ENCODE results near the gene CALCR.

The CALCR gene

GRCh38 chr7:93562106-93562505 is 12.4 kb downstream of the CALCR start:
- no peak overlapping the region for H3K4me3 ChIP-seq (ENCODE audit: insufficient read depth, low read depth, low read length)
- no peak overlapping the region for H3K27ac ChIP-seq (ENCODE audit: insufficient read depth, low read depth, low read length, poor library complexity, severe bottlenecking)

GRCh38 chr7:93559639-93560491 is 14.7 kb downstream of the CALCR start:
- WGBS, 2 experiments, result 90 to 93% methylated on average over 3 of the region's 3 CpGs
- no peaks in the 10 kb centered on the region for H3K4me1 ChIP-seq (ENCODE audit: control insufficient read depth, insufficient read depth, low read length)
- H3K27me3 ChIP-seq (ENCODE audit: control insufficient read depth, insufficient read depth, low read length, poor library complexity, severe bottlenecking), result no peaks in the 10 kb centered on the region
- H3K9me3 ChIP-seq (ENCODE audit: control insufficient read depth, low read length), result no peaks in the 10 kb centered on the region
- H3K27ac ChIP-seq (ENCODE audit: insufficient read depth, low read depth, low read length, poor library complexity, severe bottlenecking), result no peak overlapping the region
- H3K4me3 ChIP-seq (ENCODE audit: insufficient read depth, low read depth, low read length), result no peak overlapping the region
- H3K36me3 ChIP-seq (ENCODE audit: control insufficient read depth, insufficient read depth, low read length), result no peaks in the 10 kb centered on the region

More at GRCh38 chr7:93562106-93562505, 12.4 kb downstream of the CALCR start:
- Histone ChIP-seq H3K27me3 (ENCODE audit: control insufficient read depth, insufficient read depth, low read length, poor library complexity, severe bottlenecking) (no peaks in the 10 kb centered on the region), H3K4me1 (ENCODE audit: control insufficient read depth, insufficient read depth, low read length) (no peaks in the 10 kb centered on the region), H3K36me3 (ENCODE audit: control insufficient read depth, insufficient read depth, low read length) (no peaks in the 10 kb centered on the region), H3K9me3 (ENCODE audit: control insufficient read depth, low read length) (no peaks in the 10 kb centered on the region)
- 69 to 77% methylated on average over 2 of the region's 2 CpGs for WGBS, 2 experiments

DNA sequence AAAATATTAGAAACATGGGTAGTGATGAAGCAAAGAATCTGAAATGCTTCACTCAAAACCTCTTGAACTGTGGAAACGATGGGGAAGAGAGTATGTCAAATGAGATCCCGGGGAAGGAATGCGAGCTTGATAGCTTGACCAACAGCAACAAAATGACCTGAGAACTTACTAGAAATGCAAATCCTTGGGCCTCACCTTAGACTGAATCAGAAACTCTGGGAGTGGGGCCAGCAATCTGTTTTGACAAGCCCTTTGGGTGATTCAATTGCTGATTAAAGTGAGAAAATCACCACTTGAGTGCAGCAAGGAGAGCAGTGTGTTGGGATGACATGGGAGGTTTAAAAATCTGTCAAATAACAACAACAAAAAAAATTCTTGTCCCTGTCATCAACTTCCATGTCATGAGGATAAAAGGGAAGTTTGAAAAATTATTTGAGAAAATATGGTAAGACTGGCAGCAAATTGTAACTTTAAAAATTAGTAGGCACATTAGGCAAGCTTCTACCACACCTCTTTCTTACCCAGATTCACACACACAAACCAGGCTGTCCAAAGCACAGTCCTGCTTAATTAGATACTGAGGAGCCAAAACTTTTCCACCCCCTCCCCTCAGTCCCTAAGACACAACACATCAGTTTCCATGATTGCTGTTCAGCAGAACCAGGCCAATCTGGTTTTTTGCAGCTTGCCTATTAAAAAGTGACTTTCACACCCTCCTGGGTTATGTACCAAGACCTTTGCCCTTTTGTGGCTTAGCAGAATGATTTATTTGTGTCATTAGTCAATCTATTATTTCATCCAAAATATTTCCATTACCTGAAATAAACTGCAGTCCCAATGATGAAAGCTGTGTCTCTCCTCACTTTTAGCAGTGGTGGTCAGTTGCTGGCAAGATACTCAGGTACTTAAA is 15.6 kb downstream of the CALCR start:
- Histone ChIP-seq H3K27ac (ENCODE audit: insufficient read depth, low read depth, low read length, poor library complexity, severe bottlenecking) (no peak overlapping the region), H3K4me1 (ENCODE audit: control insufficient read depth, insufficient read depth, low read length) (no peaks in the 10 kb centered on the region), H3K36me3 (ENCODE audit: control insufficient read depth, insufficient read depth, low read length) (no peaks in the 10 kb centered on the region), H3K9me3 (ENCODE audit: control insufficient read depth, low read length) (no peaks in the 10 kb centered on the region), H3K27me3 (ENCODE audit: control insufficient read depth, insufficient read depth, low read length, poor library complexity, severe bottlenecking) (no peaks in the 10 kb centered on the region), H3K4me3 (ENCODE audit: insufficient read depth, low read depth, low read length) (no peak overlapping the region)
- WGBS, 2 experiments, result 65 to 72% methylated on average over 3 of the region's 3 CpGs

- H3K4me3 ChIP-seq (ENCODE audit: insufficient read depth, low read depth, low read length), result no peak overlapping the region
- H3K9me3 ChIP-seq (ENCODE audit: control insufficient read depth, low read length), result no peaks in the 10 kb centered on the region
- no peaks in the 10 kb centered on the region for H3K27me3 ChIP-seq (ENCODE audit: control insufficient read depth, insufficient read depth, low read length, poor library complexity, severe bottlenecking)
- H3K27ac ChIP-seq (ENCODE audit: insufficient read depth, low read depth, low read length, poor library complexity, severe bottlenecking), result no peak overlapping the region
- no peaks in the 10 kb centered on the region for H3K4me1 ChIP-seq (ENCODE audit: control insufficient read depth, insufficient read depth, low read length)
- WGBS, 2 experiments, result 86 to 94% methylated on average over 2 of the region's 2 CpGs
- no peaks in the 10 kb centered on the region for H3K36me3 ChIP-seq (ENCODE audit: control insufficient read depth, insufficient read depth, low read length)
Measured at GRCh38 chr7:93551931-93552330, 22.6 kb downstream of the CALCR start.

- Histone ChIP-seq H3K36me3 (ENCODE audit: control insufficient read depth, insufficient read depth, low read length) (no peaks in the 10 kb centered on the region), H3K9me3 (ENCODE audit: control insufficient read depth, low read length) (no peaks in the 10 kb centered on the region), H3K4me3 (ENCODE audit: insufficient read depth, low read depth, low read length) (no peak overlapping the region), H3K27me3 (ENCODE audit: control insufficient read depth, insufficient read depth, low read length, poor library complexity, severe bottlenecking) (no peaks in the 10 kb centered on the region), H3K27ac (ENCODE audit: insufficient read depth, low read depth, low read length, poor library complexity, severe bottlenecking) (no peak overlapping the region), H3K4me1 (ENCODE audit: control insufficient read depth, insufficient read depth, low read length) (no peaks in the 10 kb centered on the region)
- WGBS, 2 experiments, result 17 to 20% methylated on average over 6 of the region's 6 CpGs
Measured at GRCh38 chr7:93551063-93551895, 23.2 kb downstream of the CALCR start.

GRCh38 chr7:93547716-93548115 is 26.8 kb downstream of the CALCR start:
- 95 to 100% methylated on average over 2 to 3 of the region's 3 CpGs for WGBS, 2 experiments
- Histone ChIP-seq H3K4me1 (ENCODE audit: control insufficient read depth, insufficient read depth, low read length) (no peaks in the 10 kb centered on the region), H3K9me3 (ENCODE audit: control insufficient read depth, low read length) (no peaks in the 10 kb centered on the region), H3K4me3 (ENCODE audit: insufficient read depth, low read depth, low read length) (no peak overlapping the region), H3K36me3 (ENCODE audit: control insufficient read depth, insufficient read depth, low read length) (no peaks in the 10 kb centered on the region), H3K27ac (ENCODE audit: insufficient read depth, low read depth, low read length, poor library complexity, severe bottlenecking) (no peak overlapping the region), H3K27me3 (ENCODE audit: control insufficient read depth, insufficient read depth, low read length, poor library complexity, severe bottlenecking) (no peaks in the 10 kb centered on the region)

DNA sequence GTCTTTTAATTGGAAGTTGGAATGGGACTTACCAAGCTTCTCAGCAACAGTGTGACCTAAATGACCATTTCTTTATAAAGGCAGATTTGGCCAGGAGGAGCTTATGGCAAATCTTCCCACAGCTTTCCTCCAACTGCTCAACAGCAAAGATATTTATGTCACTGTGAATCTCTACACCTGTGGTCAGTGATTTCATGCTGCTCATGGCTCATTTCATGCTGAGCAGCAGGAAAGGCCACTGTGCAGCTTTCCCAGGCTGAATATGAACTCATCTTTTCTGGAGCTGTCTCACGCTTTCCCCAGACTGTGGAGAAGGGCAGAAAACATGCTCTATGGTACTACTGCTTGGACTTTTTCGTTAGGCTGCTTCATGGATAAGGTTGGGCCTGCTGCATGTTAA is 29.8 kb downstream of the CALCR start:
- no peaks in the 10 kb centered on the region for H3K4me1 ChIP-seq (ENCODE audit: control insufficient read depth, insufficient read depth, low read length)
- 90 to 93% methylated on average over 2 of the region's 2 CpGs for WGBS, 2 experiments
- no peak overlapping the region for H3K4me3 ChIP-seq (ENCODE audit: insufficient read depth, low read depth, low read length)
- no peaks in the 10 kb centered on the region for H3K36me3 ChIP-seq (ENCODE audit: control insufficient read depth, insufficient read depth, low read length)
- no peaks in the 10 kb centered on the region for H3K27me3 ChIP-seq (ENCODE audit: control insufficient read depth, insufficient read depth, low read length, poor library complexity, severe bottlenecking)
- no peak overlapping the region for H3K27ac ChIP-seq (ENCODE audit: insufficient read depth, low read depth, low read length, poor library complexity, severe bottlenecking)
- H3K9me3 ChIP-seq (ENCODE audit: control insufficient read depth, low read length), result no peaks in the 10 kb centered on the region

DNA sequence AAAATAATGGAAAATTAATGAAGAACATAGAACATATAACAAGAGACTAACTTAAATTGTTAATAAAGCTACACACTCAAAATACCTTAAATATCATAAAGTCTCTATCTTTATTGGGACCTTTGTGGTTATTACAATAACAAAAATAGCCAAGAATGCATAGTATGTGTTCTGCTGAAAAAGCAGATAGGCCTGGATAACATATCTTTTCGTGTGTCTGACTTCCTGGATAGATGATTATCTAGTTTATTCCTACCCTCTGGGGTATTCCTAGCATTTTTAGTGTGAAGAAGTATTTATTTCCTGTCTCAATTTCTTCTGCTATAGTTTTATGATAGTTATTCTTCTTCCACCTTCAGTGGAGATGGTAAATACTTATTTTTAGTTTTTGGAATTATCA is 36.5 kb downstream of the CALCR start:
- Histone ChIP-seq H3K9me3 (ENCODE audit: control insufficient read depth, low read length) (no peaks in the 10 kb centered on the region), H3K27me3 (ENCODE audit: control insufficient read depth, insufficient read depth, low read length, poor library complexity, severe bottlenecking) (no peaks in the 10 kb centered on the region), H3K27ac (ENCODE audit: insufficient read depth, low read depth, low read length, poor library complexity, severe bottlenecking) (no peak overlapping the region), H3K4me1 (ENCODE audit: control insufficient read depth, insufficient read depth, low read length) (no peaks in the 10 kb centered on the region), H3K36me3 (ENCODE audit: control insufficient read depth, insufficient read depth, low read length) (no peaks in the 10 kb centered on the region), H3K4me3 (ENCODE audit: insufficient read depth, low read depth, low read length) (no peak overlapping the region)
- WGBS, 2 experiments, result 93% methylated on average over 1 of the region's 1 CpG; no CpG with 5 or more reads in 1 of the 2 experiments

DNA sequence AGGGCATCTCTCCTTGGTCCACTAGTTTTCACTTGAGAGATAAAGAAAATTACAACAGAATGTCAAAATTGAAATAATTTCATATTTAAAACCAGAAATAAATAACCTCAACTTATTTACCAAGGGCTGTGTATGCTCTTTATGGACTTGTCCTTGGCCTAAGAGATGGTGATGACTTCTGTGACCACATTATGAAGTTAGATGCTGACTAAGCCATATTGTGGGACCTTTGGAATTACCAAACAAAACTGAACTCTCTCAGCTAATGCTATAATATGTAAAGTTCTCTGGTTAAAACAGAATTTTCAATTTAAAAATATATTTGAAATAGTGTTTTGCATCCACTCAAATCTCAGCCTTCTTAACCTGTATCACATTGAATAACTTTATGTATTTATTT is 38.9 kb downstream of the CALCR start:
- Histone ChIP-seq H3K4me1 (ENCODE audit: control insufficient read depth, insufficient read depth, low read length) (no peaks in the 10 kb centered on the region), H3K27me3 (ENCODE audit: control insufficient read depth, insufficient read depth, low read length, poor library complexity, severe bottlenecking) (no peaks in the 10 kb centered on the region), H3K27ac (ENCODE audit: insufficient read depth, low read depth, low read length, poor library complexity, severe bottlenecking) (no peak overlapping the region), H3K9me3 (ENCODE audit: control insufficient read depth, low read length) (no peaks in the 10 kb centered on the region), H3K36me3 (ENCODE audit: control insufficient read depth, insufficient read depth, low read length) (no peaks in the 10 kb centered on the region), H3K4me3 (ENCODE audit: insufficient read depth, low read depth, low read length) (no peak overlapping the region)

All from ectodermal cell (in vitro differentiated cells).